GM18499 (cell line): Measurements from ENCODE around the gene TOR1B.
A peak's percentile ranks its signal among the peaks of the same experiment; 100 is the strongest.

Experiments used
- ATAC-seq: cut with Tn5 transposase; IDR thresholded peaks from one replicate; pipeline ENCODE4 v1.9.1; 2021; ENCODE audit warnings: moderate number of reproducible peaks; ENCODE audit not compliant: insufficient read depth, unreplicated experiment

Gene TOR1B

GRCh38 chr9:129811967-129812363, 9.0 kb downstream of the TOR1B start:
- ATAC-seq: no peak

GRCh38 chr9:129812385-129812784, 9.4 kb downstream of the TOR1B start:
- no peak for ATAC-seq

- no peak for ATAC-seq
Observed at GRCh38 chr9:129813661-129814060, 10.7 kb downstream of the TOR1B start.

GRCh38 chr9:129814432-129815223, 11.6 kb downstream of the TOR1B start:
- no peak for ATAC-seq

- ATAC-seq: no peak
Observed at GRCh38 chr9:129815278-129815677, 12.3 kb downstream of the TOR1B start.

GRCh38 chr9:129816501-129817435, 13.8 kb downstream of the TOR1B start:
- ATAC-seq: no peak

- no peak for ATAC-seq
Observed at GRCh38 chr9:129822898-129823541, 20.0 kb downstream of the TOR1B start.

GRCh38 chr9:129823542-129823934, 20.6 kb downstream of the TOR1B start:
- no peak for ATAC-seq

GRCh38 chr9:129823935-129824601, 21.1 kb downstream of the TOR1B start, which contains the start of gene TOR1A:
TSS of gene TOR1A (minus strand) at chr9:129824136. CDS start at chr9:129824085, 51 bp downstream.
- ATAC-seq: peak; percentile 74

- ATAC-seq: no peak
Observed at GRCh38 chr9:129826344-129826743, 23.4 kb downstream of the TOR1B start.

GRCh38 chr9:129826759-129827158, 23.8 kb downstream of the TOR1B start:
- no peak for ATAC-seq

- no peak for ATAC-seq
Observed at GRCh38 chr9:129828051-129828450, 25.1 kb downstream of the TOR1B start.

GRCh38 chr9:129828969-129829368, 26.0 kb downstream of the TOR1B start:
- ATAC-seq: no peak

GRCh38 chr9:129832982-129833381, 30.0 kb downstream of the TOR1B start:
- ATAC-seq: no peak

GRCh38 chr9:129834489-129835127, 31.6 kb downstream of the TOR1B start:
- no peak for ATAC-seq

- ATAC-seq: no peak
Observed at GRCh38 chr9:129835128-129835859, 32.3 kb downstream of the TOR1B start, which contains the start of the genes C9orf78 and USP20. TSS of gene C9orf78 (minus strand) at chr9:129835275. CDS start at chr9:129835221, 54 bp downstream. TSS of gene USP20 (plus strand) at chr9:129835458. CDS start at chr9:129852556, 17,098 bp downstream.

- no peak for ATAC-seq
Observed at GRCh38 chr9:129835860-129836223, 32.9 kb downstream of the TOR1B start.

- no peak for ATAC-seq
Observed at GRCh38 chr9:129836311-129837007, 33.5 kb downstream of the TOR1B start.
